ENCODE measurements around the gene RNF144A. TPM values are rescaled to one million over a fixed set of nuclear protein-coding genes. Genes with fewer than 3 reads are reported as not detected.

Gene RNF144A
- polyA plus RNA-seq, 3 donors = 0.30 to 0.68 (median 0.48) TPM

GRCh38 chr2:6920743-6921064 is 3.5 kb downstream of the RNF144A start:
- TF ChIP-seq CTCF (IDR thresholded peaks at IDR 0.05) = no peak

GRCh38 chr2:6921321-6921922 is 4.2 kb downstream of the RNF144A start:
- Mint-ChIP-seq H3K36me3 (peaks cover 0 to 5% of the 10 kb centered on the region in 2 donors), H3K27me3 (ENCODE audit: low read depth in 3 of 3) (peaks cover 2 to 15% (median 9%) of the 10 kb centered on the region in 3 donors), H3K27ac (no peak overlapping the region), H3K9me3 (peaks cover 0 to 3% (median 0%) of the 10 kb centered on the region in 7 donors), H3K4me3 (no peak overlapping the region), H3K4me1 (peaks cover 21% of the 10 kb centered on the region)
- no peaks in the 10 kb centered on the region for H3K27me3 ChIP-seq (ENCODE audit: control insufficient read depth in 2 of 2, insufficient read depth in 2 of 2, low read length in 2 of 2)
- H2AFZ ChIP-seq (ENCODE audit: insufficient read depth, low read depth, low read length, poor library complexity, severe bottlenecking) = no peak overlapping the region
- no peak overlapping the region for H3K9ac ChIP-seq (ENCODE audit: insufficient read depth, low read length, poor library complexity, severe bottlenecking)
- peaks cover 12% of the 10 kb centered on the region for H3K79me2 ChIP-seq (ENCODE audit: insufficient read depth, low read length)
- 84% methylated on average over 9 of the region's 11 CpGs for WGBS (ENCODE audit: insufficient coverage)
- no peaks in the 10 kb centered on the region for H3K36me3 ChIP-seq (replicated peaks in 1 of 2; ENCODE audit: control insufficient read depth in 1 of 2, insufficient read depth in 2 of 2, low read length in 2 of 2)
- intact Hi-C loops (cut with micrococcal nuclease) = loop anchor here in 1 of 2 donors (5.0 kb wide), 1 partner anchor 91 kb away; no protein-coding TSS in a partner anchor
- no peaks in the 10 kb centered on the region for H3K9me3 ChIP-seq (replicated peaks in 1 of 2; ENCODE audit: control insufficient read depth in 1 of 2, insufficient read depth in 1 of 2, low read length in 2 of 2)
- no peak overlapping the region for H3K4me3 ChIP-seq (replicated peaks in 1 of 3; ENCODE audit: low read depth in 2 of 3, low read length in 3 of 3)
- no peak overlapping the region for H3K4me2 ChIP-seq (replicated peaks; ENCODE audit: extremely low read depth, low read length, poor library complexity, severe bottlenecking)
- H4K20me1 ChIP-seq (ENCODE audit: insufficient read depth, low read length) = no peaks in the 10 kb centered on the region
- no peak for DNase-seq
- H3K27ac ChIP-seq (ENCODE audit: low read depth in 1 of 2, low read length in 2 of 2) = no peak overlapping the region
- peaks cover 11 to 13% of the 10 kb centered on the region in 2 donors for H3K4me1 ChIP-seq (ENCODE audit: control insufficient read depth in 1 of 2, insufficient read depth in 2 of 2, low read length in 2 of 2)
- TF ChIP-seq CTCF (IDR thresholded peaks at IDR 0.05) = no peak

More at GRCh38 chr2:6920743-6921064, 3.5 kb downstream of the RNF144A start:
- peaks cover 2 to 15% (median 11%) of the 10 kb centered on the region in 3 donors for H3K27me3 Mint-ChIP-seq (ENCODE audit: low read depth in 3 of 3)
- Histone ChIP-seq H3K36me3 (replicated peaks in 1 of 2; ENCODE audit: control insufficient read depth in 1 of 2, insufficient read depth in 2 of 2, low read length in 2 of 2) (no peaks in the 10 kb centered on the region), H3K79me2 (ENCODE audit: insufficient read depth, low read length) (peaks cover 7% of the 10 kb centered on the region), H3K4me3 (replicated peaks in 1 of 3; ENCODE audit: low read depth in 2 of 3, low read length in 3 of 3) (no peak overlapping the region), H4K20me1 (ENCODE audit: insufficient read depth, low read length) (no peaks in the 10 kb centered on the region), H3K27ac (ENCODE audit: low read depth in 1 of 2, low read length in 2 of 2) (no peak overlapping the region), H3K27me3 (ENCODE audit: control insufficient read depth in 2 of 2, insufficient read depth in 2 of 2, low read length in 2 of 2) (no peaks in the 10 kb centered on the region), H2AFZ (ENCODE audit: insufficient read depth, low read depth, low read length, poor library complexity, severe bottlenecking) (no peak overlapping the region), H3K4me2 (replicated peaks; ENCODE audit: extremely low read depth, low read length, poor library complexity, severe bottlenecking) (no peak overlapping the region), H3K9ac (ENCODE audit: insufficient read depth, low read length, poor library complexity, severe bottlenecking) (no peak overlapping the region), H3K9me3 (replicated peaks in 1 of 2; ENCODE audit: control insufficient read depth in 1 of 2, insufficient read depth in 1 of 2, low read length in 2 of 2) (no peaks in the 10 kb centered on the region), H3K4me1 (ENCODE audit: control insufficient read depth in 1 of 2, insufficient read depth in 2 of 2, low read length in 2 of 2) (peaks cover 11 to 13% of the 10 kb centered on the region in 2 donors)
- H3K9me3 Mint-ChIP-seq = peaks cover 0 to 3% (median 0%) of the 10 kb centered on the region in 7 donors
- no peak for DNase-seq
- peaks cover 0 to 3% of the 10 kb centered on the region in 2 donors for H3K36me3 Mint-ChIP-seq
- H3K27ac Mint-ChIP-seq = no peak overlapping the region
- WGBS (ENCODE audit: insufficient coverage) = no CpG with 5 or more reads among the region's 4 CpGs
- intact Hi-C loops (cut with micrococcal nuclease) = loop anchor here in 1 of 2 donors (5.0 kb wide), 1 partner anchor 92 kb away; no protein-coding TSS in a partner anchor
- peaks cover 21% of the 10 kb centered on the region for H3K4me1 Mint-ChIP-seq
- H3K4me3 Mint-ChIP-seq = no peak overlapping the region

Measured in CD14-positive monocyte (primary cell).